ENCODE results near the gene EIF1AY. TPM values are rescaled to one million over a fixed set of nuclear protein-coding genes. Genes with fewer than 3 reads are reported as not detected.
A peak's percentile ranks its signal among the peaks of the same experiment; 100 is the strongest.

Gene EIF1AY
- total and polyA plus RNA-seq, 2 of the 13 experiments (the other 11 are each of a cell fraction or from before 2014, with no cell fraction given) = 20.9 to 53.2 TPM

DNA sequence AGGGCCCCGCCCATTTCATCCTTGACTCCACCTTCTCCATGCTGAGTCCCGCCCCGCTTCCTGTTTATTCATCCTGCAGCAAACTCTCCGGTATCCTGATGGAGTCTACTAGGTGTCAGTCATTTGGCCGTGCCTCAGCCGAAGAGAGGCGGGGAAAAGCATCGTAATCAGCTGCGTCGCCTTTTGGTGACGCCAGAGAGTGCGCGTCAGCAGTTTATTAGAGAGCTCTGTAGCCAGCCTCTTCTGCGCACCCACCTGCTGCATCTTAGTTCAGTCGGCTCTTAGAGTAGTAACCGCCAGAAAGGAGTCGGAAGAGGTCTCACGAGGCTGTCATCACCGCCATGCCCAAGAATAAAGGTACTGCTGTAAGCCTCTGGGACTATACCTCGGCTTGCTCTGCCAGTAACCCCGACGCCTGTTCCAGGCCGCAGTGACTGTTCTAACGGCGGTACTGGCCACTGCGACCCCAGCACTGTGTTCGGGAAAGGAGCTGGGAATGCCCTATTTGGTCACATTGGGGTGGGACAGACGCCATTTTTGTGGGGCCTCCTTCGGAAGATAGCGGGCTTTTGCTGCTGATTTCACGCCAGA lies at the start of gene EIF1AY (continued):
- TF ChIP-seq, protein P1, sequence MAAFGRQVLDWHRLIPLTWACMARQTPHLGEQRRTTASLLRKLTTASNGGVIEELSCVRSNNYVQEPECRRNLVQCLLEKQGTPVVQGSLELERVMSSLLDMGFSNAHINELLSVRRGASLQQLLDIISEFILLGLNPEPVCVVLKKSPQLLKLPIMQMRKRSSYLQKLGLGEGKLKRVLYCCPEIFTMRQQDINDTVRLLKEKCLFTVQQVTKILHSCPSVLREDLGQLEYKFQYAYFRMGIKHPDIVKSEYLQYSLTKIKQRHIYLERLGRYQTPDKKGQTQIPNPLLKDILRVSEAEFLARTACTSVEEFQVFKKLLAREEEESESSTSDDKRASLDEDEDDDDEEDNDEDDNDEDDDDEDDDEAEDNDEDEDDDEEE (CRISPR knock-in tag; IDR thresholded peaks at IDR 0.05) = no peak
- no peak for TF ChIP-seq ZNF737 (CRISPR knock-in tag; IDR thresholded peaks at IDR 0.05; ENCODE audit: borderline replicate concordance)
- no peak for TF ChIP-seq SIX1 (CRISPR knock-in tag; IDR thresholded peaks at IDR 0.05; ENCODE audit: borderline replicate concordance)
- TF ChIP-seq ZNF7 (CRISPR knock-in tag; IDR thresholded peaks at IDR 0.05) = no peak
- TF ChIP-seq HDAC2 (CRISPR knock-in tag; IDR thresholded peaks at IDR 0.05) = no peak
- TF ChIP-seq MYC (CRISPR knock-in tag; IDR thresholded peaks at IDR 0.05; ENCODE audit: borderline replicate concordance) = peak; percentile 30; the same call in 1 of the 2 replicates
- TF ChIP-seq MXI1 (IDR thresholded peaks at IDR 0.05; ENCODE audit: borderline replicate concordance, low read depth, low read length) = peak; percentile 60; the same call in 1 of the 3 replicates
- no peak for TF ChIP-seq CHCHD3 (CRISPR knock-in tag; IDR thresholded peaks at IDR 0.05)
- TF ChIP-seq, protein P2, sequence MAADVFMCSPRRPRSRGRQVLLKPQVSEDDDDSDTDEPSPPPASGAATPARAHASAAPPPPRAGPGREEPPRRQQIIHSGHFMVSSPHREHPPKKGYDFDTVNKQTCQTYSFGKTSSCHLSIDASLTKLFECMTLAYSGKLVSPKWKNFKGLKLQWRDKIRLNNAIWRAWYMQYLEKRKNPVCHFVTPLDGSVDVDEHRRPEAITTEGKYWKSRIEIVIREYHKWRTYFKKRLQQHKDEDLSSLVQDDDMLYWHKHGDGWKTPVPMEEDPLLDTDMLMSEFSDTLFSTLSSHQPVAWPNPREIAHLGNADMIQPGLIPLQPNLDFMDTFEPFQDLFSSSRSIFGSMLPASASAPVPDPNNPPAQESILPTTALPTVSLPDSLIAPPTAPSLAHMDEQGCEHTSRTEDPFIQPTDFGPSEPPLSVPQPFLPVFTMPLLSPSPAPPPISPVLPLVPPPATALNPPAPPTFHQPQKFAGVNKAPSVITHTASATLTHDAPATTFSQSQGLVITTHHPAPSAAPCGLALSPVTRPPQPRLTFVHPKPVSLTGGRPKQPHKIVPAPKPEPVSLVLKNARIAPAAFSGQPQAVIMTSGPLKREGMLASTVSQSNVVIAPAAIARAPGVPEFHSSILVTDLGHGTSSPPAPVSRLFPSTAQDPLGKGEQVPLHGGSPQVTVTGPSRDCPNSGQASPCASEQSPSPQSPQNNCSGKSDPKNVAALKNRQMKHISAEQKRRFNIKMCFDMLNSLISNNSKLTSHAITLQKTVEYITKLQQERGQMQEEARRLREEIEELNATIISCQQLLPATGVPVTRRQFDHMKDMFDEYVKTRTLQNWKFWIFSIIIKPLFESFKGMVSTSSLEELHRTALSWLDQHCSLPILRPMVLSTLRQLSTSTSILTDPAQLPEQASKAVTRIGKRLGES (CRISPR knock-in tag; IDR thresholded peaks at IDR 0.05; ENCODE audit: borderline replicate concordance) = no peak
- peak; percentile 48; the same call in 1 of the 2 replicates for TF ChIP-seq DMAP1 (CRISPR knock-in tag; IDR thresholded peaks at IDR 0.05)
- TF ChIP-seq SP2 (CRISPR knock-in tag; IDR thresholded peaks at IDR 0.05) = peak; percentile 84
- TF ChIP-seq ZNF530 (CRISPR knock-in tag; IDR thresholded peaks at IDR 0.05; ENCODE audit: low read depth) = no peak
- TF ChIP-seq XRCC5 (optimal IDR thresholded peaks at IDR 0.05; ENCODE audit: low read length) = no peak
- peak; percentile 21; the same call in 1 of the 2 replicates for TF ChIP-seq NR2C2 (CRISPR knock-in tag; IDR thresholded peaks at IDR 0.05; ENCODE audit: borderline replicate concordance)
- TF ChIP-seq ZNF788 (CRISPR knock-in tag; IDR thresholded peaks at IDR 0.05; ENCODE audit: borderline replicate concordance) = no peak; the same call in 1 of the 2 replicates
- no peak for TF ChIP-seq FOXC1 (CRISPR knock-in tag; IDR thresholded peaks at IDR 0.05; ENCODE audit: borderline replicate concordance)
- TF ChIP-seq, protein P3, sequence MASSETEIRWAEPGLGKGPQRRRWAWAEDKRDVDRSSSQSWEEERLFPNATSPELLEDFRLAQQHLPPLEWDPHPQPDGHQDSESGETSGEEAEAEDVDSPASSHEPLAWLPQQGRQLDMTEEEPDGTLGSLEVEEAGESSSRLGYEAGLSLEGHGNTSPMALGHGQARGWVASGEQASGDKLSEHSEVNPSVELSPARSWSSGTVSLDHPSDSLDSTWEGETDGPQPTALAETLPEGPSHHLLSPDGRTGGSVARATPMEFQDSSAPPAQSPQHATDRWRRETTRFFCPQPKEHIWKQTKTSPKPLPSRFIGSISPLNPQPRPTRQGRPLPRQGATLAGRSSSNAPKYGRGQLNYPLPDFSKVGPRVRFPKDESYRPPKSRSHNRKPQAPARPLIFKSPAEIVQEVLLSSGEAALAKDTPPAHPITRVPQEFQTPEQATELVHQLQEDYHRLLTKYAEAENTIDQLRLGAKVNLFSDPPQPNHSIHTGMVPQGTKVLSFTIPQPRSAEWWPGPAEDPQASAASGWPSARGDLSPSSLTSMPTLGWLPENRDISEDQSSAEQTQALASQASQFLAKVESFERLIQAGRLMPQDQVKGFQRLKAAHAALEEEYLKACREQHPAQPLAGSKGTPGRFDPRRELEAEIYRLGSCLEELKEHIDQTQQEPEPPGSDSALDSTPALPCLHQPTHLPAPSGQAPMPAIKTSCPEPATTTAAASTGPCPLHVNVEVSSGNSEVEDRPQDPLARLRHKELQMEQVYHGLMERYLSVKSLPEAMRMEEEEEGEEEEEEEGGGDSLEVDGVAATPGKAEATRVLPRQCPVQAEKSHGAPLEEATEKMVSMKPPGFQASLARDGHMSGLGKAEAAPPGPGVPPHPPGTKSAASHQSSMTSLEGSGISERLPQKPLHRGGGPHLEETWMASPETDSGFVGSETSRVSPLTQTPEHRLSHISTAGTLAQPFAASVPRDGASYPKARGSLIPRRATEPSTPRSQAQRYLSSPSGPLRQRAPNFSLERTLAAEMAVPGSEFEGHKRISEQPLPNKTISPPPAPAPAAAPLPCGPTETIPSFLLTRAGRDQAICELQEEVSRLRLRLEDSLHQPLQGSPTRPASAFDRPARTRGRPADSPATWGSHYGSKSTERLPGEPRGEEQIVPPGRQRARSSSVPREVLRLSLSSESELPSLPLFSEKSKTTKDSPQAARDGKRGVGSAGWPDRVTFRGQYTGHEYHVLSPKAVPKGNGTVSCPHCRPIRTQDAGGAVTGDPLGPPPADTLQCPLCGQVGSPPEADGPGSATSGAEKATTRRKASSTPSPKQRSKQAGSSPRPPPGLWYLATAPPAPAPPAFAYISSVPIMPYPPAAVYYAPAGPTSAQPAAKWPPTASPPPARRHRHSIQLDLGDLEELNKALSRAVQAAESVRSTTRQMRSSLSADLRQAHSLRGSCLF (CRISPR knock-in tag; IDR thresholded peaks at IDR 0.05; ENCODE audit: borderline replicate concordance) = no peak
- TF ChIP-seq CBX5 (CRISPR knock-in tag; IDR thresholded peaks at IDR 0.05; ENCODE audit: borderline replicate concordance) = no peak
- TF ChIP-seq HDAC6 (IDR thresholded peaks at IDR 0.05; ENCODE audit: low read depth, low read length) = no peak
- TF ChIP-seq ZFAT (CRISPR knock-in tag; conservative IDR thresholded peaks at IDR 0.05) = no peak

Measured in HepG2 (cell line).